ENCODE measurements around the gene MAP3K3.

DNA sequence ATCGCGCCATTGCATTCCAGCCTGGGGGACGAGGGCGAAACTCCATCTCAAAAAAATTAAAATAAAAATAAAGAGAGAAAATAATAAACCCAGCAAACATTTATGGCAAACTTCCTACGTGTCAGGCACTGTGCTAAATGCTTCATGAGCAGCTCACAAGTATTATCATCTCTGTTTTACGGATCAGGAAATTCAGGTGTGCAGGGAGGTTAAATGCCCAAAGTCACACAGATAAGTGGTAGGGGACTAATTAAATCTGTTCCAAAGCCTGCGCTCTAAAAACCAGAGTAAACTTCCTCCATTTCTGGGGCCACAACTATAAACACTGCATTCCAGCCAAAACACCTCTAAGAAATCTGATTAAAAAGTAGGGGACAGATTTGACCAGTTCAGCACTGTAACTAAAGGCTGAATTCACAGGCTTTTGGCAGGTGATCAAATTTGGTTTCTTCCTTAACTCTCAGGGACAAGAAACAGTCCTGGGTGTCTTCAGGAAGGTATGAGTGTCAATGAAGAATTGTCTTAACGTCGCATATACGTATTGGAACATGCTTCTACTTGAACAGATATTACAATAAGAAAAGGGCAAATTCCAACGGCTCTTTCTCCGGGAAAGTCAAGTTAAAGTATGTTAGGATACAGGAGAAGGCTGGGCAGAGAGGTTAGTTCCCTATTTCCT is 118.4 kb downstream of the MAP3K3 start:
- no peak for TF ChIP-seq CTCF (conservative IDR thresholded peaks at IDR 0.05)
- no peak for TF ChIP-seq ZFX (IDR thresholded peaks at IDR 0.05)
